Muscle of leg (tissue), 11 donors: ENCODE measurements around the gene GLIPR2. TPM values are rescaled to one million over a fixed set of nuclear protein-coding genes. Genes with fewer than 3 reads are reported as not detected.

ENCODE experiments used
- DNase-seq: peaks from one replicate; pipeline ENCODE4 v3.0.0; 2013
- H3K27ac ChIP-seq: one replicate; pipeline ENCODE4 v1.5.1; 2013; ENCODE audit warnings: mild to moderate bottlenecking, low read length, control low read depth
- H3K27me3 ChIP-seq: one replicate; pipeline ENCODE4 v1.6.1; 2013; ENCODE audit warnings: low read length; ENCODE audit not compliant: control insufficient read depth, insufficient read depth
- H3K36me3 ChIP-seq: one replicate; pipeline ENCODE4 v1.6.1; 2013; ENCODE audit warnings: low read length; ENCODE audit not compliant: control insufficient read depth, insufficient read depth
- H3K4me1 ChIP-seq: one replicate; pipeline ENCODE4 v1.6.1; 2013; ENCODE audit warnings: low read length; ENCODE audit not compliant: control insufficient read depth, insufficient read depth
- H3K4me3 ChIP-seq: one replicate; pipeline ENCODE4 v1.5.1; 2013; ENCODE audit warnings: low read length, control low read depth
- H3K9me3 ChIP-seq: replicated peaks from 2 replicates; pipeline ENCODE4 v1.6.1; 2013; ENCODE audit warnings: low read depth, low read length; ENCODE audit not compliant: control insufficient read depth
- WGBS: methylation state at CpG from one replicate; pipeline ENCODE4 v1.1.5; 2013; ENCODE audit warnings: missing lambda C conversion rate; ENCODE audit not compliant: insufficient coverage; 5-methylcytosine and 5-hydroxymethylcytosine counted together
- polyA plus RNA-seq, 8 donors: library from polyadenylated mRNA; unstranded; fragments of 120-200 nt; gene quantifications; one replicate each; pipeline versions ENCODE4 v1.2.1 to v1.2.3, GENCODE V29; 2013; ENCODE audit warnings: inconsistent platforms in 1 of 8, low replicate concordance in 1 of 8; ENCODE audit not compliant: insufficient read length in 8 of 8, insufficient read depth in 1 of 8
- total RNA-seq: library from RNA; stranded (reverse); fragments of 120-200 nt; gene quantifications from one replicate; pipeline ENCODE4 v1.2.4, GENCODE V29; 2013

The GLIPR2 gene
- total and polyA plus RNA-seq, 9 donors, result 61.4 to 159 (median 129) TPM

- no peak overlapping the region for H3K4me3 ChIP-seq
- no peaks in the 10 kb centered on the region for H3K27me3 ChIP-seq
- H3K4me1 ChIP-seq, result peaks cover 3% of the 10 kb centered on the region
- no CpG with 5 or more reads among the region's 1 CpG for WGBS
- no peaks in the 10 kb centered on the region for H3K9me3 ChIP-seq
- peaks cover 86% of the 10 kb centered on the region for H3K36me3 ChIP-seq
- H3K27ac ChIP-seq, result no peak overlapping the region
- DNase-seq, result no peak
Measured at GRCh38 chr9:36207546-36208012, 71.0 kb downstream of the GLIPR2 start.

- H3K36me3 ChIP-seq, result peaks cover 88% of the 10 kb centered on the region
- DNase-seq, result no peak
- H3K27me3 ChIP-seq, result no peaks in the 10 kb centered on the region
- WGBS, result 80% methylated on average over 8 of the region's 10 CpGs
- no peak overlapping the region for H3K27ac ChIP-seq
- no peaks in the 10 kb centered on the region for H3K9me3 ChIP-seq
- H3K4me1 ChIP-seq, result peaks cover 3% of the 10 kb centered on the region
- no peak overlapping the region for H3K4me3 ChIP-seq
Measured at GRCh38 chr9:36208521-36209253, 72.2 kb downstream of the GLIPR2 start.

GRCh38 chr9:36210722-36211121 is 74.2 kb downstream of the GLIPR2 start:
- H3K4me3 ChIP-seq, result no peak overlapping the region
- peak overlapping the region; percentile 3 for H3K27ac ChIP-seq
- no peak for DNase-seq
- H3K27me3 ChIP-seq, result no peaks in the 10 kb centered on the region
- H3K36me3 ChIP-seq, result peaks cover 76% of the 10 kb centered on the region
- WGBS, result 70% methylated on average over 4 of the region's 8 CpGs
- peaks cover 6% of the 10 kb centered on the region for H3K4me1 ChIP-seq
- no peaks in the 10 kb centered on the region for H3K9me3 ChIP-seq

- Histone ChIP-seq H3K27ac (no peak overlapping the region), H3K36me3 (peaks cover 70% of the 10 kb centered on the region), H3K9me3 (no peaks in the 10 kb centered on the region), H3K4me3 (no peak overlapping the region), H3K4me1 (peaks cover 6% of the 10 kb centered on the region), H3K27me3 (no peaks in the 10 kb centered on the region)
- no peak for DNase-seq
- 84% methylated on average over 6 of the region's 7 CpGs for WGBS
Measured at GRCh38 chr9:36211510-36211909, 75.0 kb downstream of the GLIPR2 start.

GRCh38 chr9:36213387-36213786 is 76.9 kb downstream of the GLIPR2 start:
- Histone ChIP-seq H3K36me3 (peaks cover 71% of the 10 kb centered on the region), H3K9me3 (no peaks in the 10 kb centered on the region), H3K4me3 (no peak overlapping the region), H3K27me3 (no peaks in the 10 kb centered on the region), H3K4me1 (peaks cover 6% of the 10 kb centered on the region), H3K27ac (no peak overlapping the region)
- DNase-seq, result no peak
- 63% methylated on average over 1 of the region's 4 CpGs for WGBS

Other genes with a start within 250 kb of the GLIPR2 start
- gene HRCT1, start 230.5 kb upstream of the GLIPR2 start, total RNA-seq, result 1.2 TPM
- gene HRCT1, start 230.5 kb upstream of the GLIPR2 start, polyA plus RNA-seq, result 1 to 10 TPM in 7 of 8 donors, under 1 TPM in 1; 0.82 to 1.9 (median 1.4) TPM
- gene SPAAR, start 227.2 kb upstream of the GLIPR2 start, total RNA-seq, result 0.89 TPM
- gene SPAAR, start 227.2 kb upstream of the GLIPR2 start, polyA plus RNA-seq, result 1 to 10 TPM; 1.4 to 2.3 (median 1.9) TPM
- gene OR2S2, start 178.6 kb upstream of the GLIPR2 start, total RNA-seq, result not detected
- gene OR2S2, start 178.6 kb upstream of the GLIPR2 start, polyA plus RNA-seq, result under 1 TPM in 1 of 8 donors, not detected in 7; 0.11 TPM
- gene RECK, start 99.8 kb upstream of the GLIPR2 start, total RNA-seq, result 15.3 TPM
- gene RECK, start 99.8 kb upstream of the GLIPR2 start, polyA plus RNA-seq, result 10 to 100 TPM; 18.9 to 45.7 (median 26.7) TPM
- gene CCIN, start 32.7 kb downstream of the GLIPR2 start, total RNA-seq, result 0.62 TPM
- 1 to 10 TPM in 4 of 8 donors, under 1 TPM in 4; 0.45 to 1.5 (median 0.94) TPM for gene CCIN, start 32.7 kb downstream of the GLIPR2 start, polyA plus RNA-seq
- 130 TPM for gene CLTA, start 54.2 kb downstream of the GLIPR2 start, total RNA-seq
- 100 to 1,000 TPM; 112 to 156 (median 132) TPM for gene CLTA, start 54.2 kb downstream of the GLIPR2 start, polyA plus RNA-seq
- gene GNE, start 121.7 kb downstream of the GLIPR2 start, total RNA-seq, result 13.9 TPM
- gene GNE, start 121.7 kb downstream of the GLIPR2 start, polyA plus RNA-seq, result 10 to 100 TPM; 10.4 to 17.8 (median 14.5) TPM